GM15510 (cell line): ENCODE results near the gene EXOC8.
A peak's percentile ranks its signal among the peaks of the same experiment; 100 is the strongest.

Experiments used
- POLR2A ChIP-seq: IDR thresholded peaks from 3 replicates; pipeline ENCODE4 v1.6.1; 2011; ENCODE audit warnings: borderline replicate concordance; ENCODE audit not compliant: insufficient read length; ENCODE audit errors: extremely low read depth

The EXOC8 gene

GRCh38 chr1:231359113-231359512 is 21.5 kb upstream of the EXOC8 start:
- TF ChIP-seq POLR2A: no peak

GRCh38 chr1:231357831-231358354 is 20.2 kb upstream of the EXOC8 start:
- TF ChIP-seq POLR2A: no peak

- no peak for TF ChIP-seq POLR2A
These were observed 19.6 kb upstream of the EXOC8 start for GRCh38 chr1:231357187-231357772.

- no peak for TF ChIP-seq POLR2A
These were observed 17.5 kb upstream of the EXOC8 start for GRCh38 chr1:231355171-231355570.

- no peak for TF ChIP-seq POLR2A
These were observed 16.8 kb upstream of the EXOC8 start for GRCh38 chr1:231354330-231355020.

- TF ChIP-seq POLR2A: no peak
These were observed 15.4 kb upstream of the EXOC8 start for GRCh38 chr1:231353086-231353485.

- TF ChIP-seq POLR2A: no peak
These were observed 14.2 kb upstream of the EXOC8 start for GRCh38 chr1:231351816-231352215.

- TF ChIP-seq POLR2A: no peak
These were observed 10.8 kb upstream of the EXOC8 start for GRCh38 chr1:231348442-231348841.

- no peak for TF ChIP-seq POLR2A
These were observed 10.3 kb upstream of the EXOC8 start for GRCh38 chr1:231347961-231348360.

GRCh38 chr1:231340328-231341013 is 2.8 kb upstream of the EXOC8 start:
- no peak for TF ChIP-seq POLR2A

- TF ChIP-seq POLR2A: peak; percentile 56
These were observed 847 bp upstream of the EXOC8 start, which contains the start of gene SPRTN for GRCh38 chr1:231338270-231339128. TSS of gene SPRTN (plus strand) at chr1:231338293. CDS start at chr1:231338384, 91 bp downstream.

GRCh38 chr1:231337043-231337471 is 595 bp downstream of the EXOC8 start:
- TF ChIP-seq POLR2A: no peak

- no peak for TF ChIP-seq POLR2A
These were observed 1.7 kb downstream of the EXOC8 start for GRCh38 chr1:231335663-231336602.
